HG02840 (cell line): ENCODE results near the gene CD48.
"Not testable (repeated sequence)": the region's sequence is repeated elsewhere in the genome, so short reads cannot be mapped to it uniquely, and the experiment has no call there.

Experiments used
- ATAC-seq: cut with Tn5 transposase; IDR thresholded peaks from one replicate; pipeline ENCODE4 v1.9.1; 2021; ENCODE audit warnings: mild to moderate bottlenecking, moderate library complexity, moderate number of reproducible peaks; ENCODE audit not compliant: unreplicated experiment, low FRiP score

CD48 gene

DNA sequence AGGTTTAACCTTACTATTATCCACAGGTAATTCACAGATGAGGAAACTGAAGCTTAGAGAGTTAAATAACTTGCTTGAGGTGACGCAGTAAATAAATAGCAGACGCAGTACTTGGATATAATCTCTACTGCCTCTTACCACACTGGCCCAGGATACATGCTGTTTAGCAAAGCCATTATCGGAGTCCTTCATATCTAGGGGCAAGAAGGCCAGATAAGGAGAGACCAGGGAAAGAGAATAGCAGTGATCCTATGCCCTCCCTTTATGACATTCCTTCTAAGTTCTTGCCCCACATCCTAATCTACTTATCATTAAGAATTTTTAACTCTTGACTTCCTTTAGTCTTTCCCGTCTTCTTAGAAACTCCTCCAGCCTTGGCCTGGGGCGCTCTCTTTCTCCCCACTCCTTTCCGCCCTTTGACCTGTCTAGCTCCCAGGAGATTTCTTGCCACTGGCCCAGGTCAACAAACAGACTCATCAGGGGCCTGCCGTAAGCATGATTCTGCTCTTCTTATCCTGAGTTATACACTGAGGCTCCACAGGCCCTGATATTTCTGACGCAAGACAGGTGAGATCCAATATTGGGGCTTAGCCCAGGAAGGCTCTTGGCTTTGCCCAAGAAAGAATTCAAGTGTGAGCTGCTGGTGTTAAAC lies 53.3 kb downstream of the CD48 start:
- ATAC-seq, result no peak

- ATAC-seq, result no peak
Observed at GRCh38 chr1:160657250-160657781, 54.3 kb downstream of the CD48 start.

DNA sequence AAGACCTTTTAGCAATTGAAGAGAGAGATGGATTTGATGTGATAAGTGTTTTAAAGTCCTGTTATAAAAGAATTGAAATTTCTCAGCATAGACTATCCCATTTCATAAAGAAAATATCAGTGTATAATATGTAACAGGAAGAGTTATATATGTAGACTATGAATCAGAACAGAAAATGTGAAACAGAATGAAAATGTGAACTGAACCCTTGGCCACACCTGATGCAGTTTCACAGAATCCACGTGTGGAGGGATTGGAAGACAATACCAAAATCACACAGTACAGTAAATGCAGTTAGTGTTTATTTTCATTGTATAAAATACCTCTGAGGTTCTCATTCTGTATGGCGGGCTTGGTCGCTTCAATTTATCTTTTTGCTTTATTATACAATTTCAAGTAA lies 54.9 kb downstream of the CD48 start:
- no peak for ATAC-seq

- no peak for ATAC-seq
Observed at GRCh38 chr1:160653620-160654016, 58.0 kb downstream of the CD48 start.

DNA sequence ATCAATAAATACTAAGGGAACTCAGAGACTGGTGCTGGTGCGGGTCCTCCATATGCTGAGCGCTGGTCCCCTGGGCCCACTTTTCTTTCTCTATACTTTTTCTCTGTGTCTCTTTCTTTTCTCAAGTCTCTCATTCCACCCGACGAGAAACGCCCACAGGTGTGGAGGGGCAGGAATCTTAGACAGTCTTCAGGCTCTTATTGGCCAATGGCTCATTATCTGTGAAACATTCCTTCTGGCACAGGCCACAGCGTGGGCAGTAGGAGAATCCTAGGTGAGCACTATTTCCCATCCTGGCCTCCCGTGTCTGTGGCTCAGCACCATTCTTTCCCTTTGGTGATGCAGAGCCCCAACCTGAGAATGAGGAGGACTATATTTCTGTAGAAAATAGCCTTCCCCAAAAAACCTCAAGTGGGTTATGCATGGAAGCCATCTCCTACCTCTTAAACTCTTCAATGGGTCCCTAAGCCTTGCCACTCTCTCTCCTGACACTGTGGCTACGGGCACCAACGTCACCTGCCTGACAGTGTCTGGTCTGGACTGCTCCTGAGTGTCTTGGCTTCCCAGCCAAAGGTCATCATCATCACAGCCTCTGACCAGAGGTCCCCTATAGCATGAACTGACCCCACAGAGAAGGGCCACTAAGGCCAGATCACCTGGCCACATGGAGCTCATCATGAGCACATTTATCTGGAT lies 58.5 kb downstream of the CD48 start:
- no peak for ATAC-seq

DNA sequence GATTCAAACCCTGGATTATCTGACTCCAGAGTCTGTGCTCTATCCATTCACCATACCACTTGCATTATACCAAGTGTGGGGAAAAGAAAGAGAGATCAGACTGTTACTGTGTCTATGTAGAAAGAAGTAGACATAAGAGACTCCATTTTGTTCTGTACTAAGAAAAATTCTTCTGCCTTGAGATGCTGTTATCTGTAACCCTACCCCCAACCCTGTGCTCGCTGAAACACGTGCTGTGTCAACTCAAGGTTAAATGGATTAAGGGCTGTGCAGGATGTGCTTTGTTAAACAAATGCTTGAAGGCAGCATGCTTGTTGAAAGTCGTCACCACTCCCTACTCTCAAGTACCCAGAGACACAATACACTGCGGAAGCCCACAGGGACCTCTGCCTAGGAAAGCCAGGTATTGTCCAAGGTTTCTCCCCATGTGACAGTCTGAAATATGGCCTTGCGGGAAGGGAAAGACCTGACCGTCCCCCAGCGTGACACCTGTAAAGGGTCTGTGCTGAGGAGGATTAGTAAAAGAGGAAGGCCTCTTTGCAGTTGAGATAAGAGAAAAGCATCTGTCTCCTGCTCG lies 59.5 kb downstream of the CD48 start:
- not testable (repeated sequence) for ATAC-seq

GRCh38 chr1:160651433-160652064 lies 60.1 kb downstream of the CD48 start:
- ATAC-seq, result no peak

GRCh38 chr1:160647329-160647720 lies 64.3 kb downstream of the CD48 start:
- ATAC-seq, result no peak

- ATAC-seq, result no peak
Observed at GRCh38 chr1:160646711-160647328, 64.8 kb downstream of the CD48 start, which contains the start of gene SLAMF1. Gene SLAMF1 (minus strand): TSS chr1:160647044. CDS start chr1:160646945, 99 bp downstream.

DNA sequence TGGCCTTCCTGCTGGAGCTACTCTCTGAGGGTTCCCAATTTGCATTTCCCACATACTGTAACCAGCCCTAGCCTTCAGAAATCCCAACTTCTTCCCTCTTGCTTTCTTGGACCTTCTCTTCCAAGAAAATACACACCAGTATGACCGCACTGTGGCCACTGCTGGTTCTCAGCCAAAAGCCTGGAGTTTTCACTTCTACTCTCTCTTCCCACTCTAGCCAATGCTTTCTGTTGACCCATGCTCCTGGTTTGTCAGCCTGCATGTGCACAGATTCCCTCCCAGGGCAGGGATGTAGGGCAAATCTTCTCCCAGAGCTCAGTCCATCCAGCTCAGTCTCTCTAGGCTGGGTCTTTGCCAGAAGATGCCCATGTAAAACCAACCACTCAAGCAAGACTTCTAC lies 65.4 kb downstream of the CD48 start:
- no peak for ATAC-seq

DNA sequence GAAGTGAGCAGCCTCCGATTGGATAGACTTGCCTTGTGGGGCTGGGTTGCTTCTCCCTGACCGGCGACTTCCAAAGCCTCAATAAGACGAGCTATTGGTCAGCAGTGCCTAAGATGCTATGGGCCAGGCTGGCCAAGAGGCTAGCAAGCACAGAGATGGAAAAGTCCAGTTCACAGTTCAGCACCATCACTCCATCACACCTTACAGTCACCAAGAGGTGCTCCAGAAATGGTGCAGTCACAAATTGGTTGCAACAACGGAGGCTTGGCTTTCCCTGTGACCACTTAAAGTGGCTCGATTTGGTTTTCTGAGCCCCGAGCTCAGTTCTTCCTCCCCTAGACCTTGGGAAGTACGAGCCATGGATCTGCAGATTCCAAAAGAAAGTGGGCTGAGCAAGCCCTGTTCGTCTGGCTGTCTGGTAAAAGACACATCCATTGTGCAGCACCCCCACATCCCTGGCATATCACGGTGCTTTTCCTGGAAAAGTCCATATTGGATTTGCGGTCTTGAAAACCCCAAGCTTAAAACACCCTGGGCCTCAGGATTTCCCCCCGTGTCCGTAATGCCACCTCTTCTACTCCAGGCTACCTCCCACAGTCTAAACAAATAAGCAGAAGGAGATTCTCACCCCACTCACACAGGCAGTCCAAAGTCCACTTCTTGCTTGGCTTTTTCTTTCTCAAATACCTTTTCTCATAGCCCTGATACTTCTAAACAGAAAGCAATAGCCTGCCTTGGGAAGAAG lies 66.1 kb downstream of the CD48 start:
- no peak for ATAC-seq

DNA sequence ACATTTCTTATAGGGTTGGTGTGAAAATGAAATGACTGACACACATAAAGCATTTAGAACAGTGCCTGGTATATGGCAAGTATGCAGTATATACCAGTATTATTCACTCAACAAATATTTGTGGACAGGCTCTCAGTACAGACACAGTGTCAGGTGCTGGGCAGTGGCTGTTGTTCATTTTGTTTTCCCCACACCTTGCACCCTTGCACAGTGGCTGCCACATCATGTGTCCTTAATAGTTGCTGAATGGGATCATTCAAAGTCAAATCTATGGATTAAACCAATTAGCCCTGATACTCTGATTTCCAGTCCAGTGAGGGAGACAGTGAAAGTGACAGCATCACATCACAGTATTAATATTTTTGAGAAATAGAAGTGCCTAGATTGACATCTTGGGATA lies 67.2 kb downstream of the CD48 start:
- no peak for ATAC-seq

DNA sequence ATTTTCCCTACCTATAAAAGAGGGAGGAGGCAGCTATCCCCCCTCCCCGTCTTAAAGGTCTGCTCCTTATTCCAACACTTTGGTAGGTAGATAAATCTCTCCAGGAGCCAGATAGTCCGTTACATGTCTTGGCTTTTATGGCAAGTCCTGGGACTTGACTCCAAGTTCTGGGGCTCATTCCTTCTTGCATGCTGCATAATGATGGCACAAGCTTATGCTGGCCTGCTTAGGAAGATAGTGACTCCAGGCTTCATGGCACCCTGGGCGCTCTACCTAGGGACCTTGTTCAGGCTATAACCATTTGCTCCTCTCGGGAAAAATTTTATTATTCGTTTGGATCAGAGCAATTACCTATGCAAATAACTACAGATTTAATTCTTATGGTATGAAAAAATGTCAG lies 68.5 kb downstream of the CD48 start:
- no peak for ATAC-seq

GRCh38 chr1:160642281-160642644 lies 69.4 kb downstream of the CD48 start:
- ATAC-seq, result no peak

DNA sequence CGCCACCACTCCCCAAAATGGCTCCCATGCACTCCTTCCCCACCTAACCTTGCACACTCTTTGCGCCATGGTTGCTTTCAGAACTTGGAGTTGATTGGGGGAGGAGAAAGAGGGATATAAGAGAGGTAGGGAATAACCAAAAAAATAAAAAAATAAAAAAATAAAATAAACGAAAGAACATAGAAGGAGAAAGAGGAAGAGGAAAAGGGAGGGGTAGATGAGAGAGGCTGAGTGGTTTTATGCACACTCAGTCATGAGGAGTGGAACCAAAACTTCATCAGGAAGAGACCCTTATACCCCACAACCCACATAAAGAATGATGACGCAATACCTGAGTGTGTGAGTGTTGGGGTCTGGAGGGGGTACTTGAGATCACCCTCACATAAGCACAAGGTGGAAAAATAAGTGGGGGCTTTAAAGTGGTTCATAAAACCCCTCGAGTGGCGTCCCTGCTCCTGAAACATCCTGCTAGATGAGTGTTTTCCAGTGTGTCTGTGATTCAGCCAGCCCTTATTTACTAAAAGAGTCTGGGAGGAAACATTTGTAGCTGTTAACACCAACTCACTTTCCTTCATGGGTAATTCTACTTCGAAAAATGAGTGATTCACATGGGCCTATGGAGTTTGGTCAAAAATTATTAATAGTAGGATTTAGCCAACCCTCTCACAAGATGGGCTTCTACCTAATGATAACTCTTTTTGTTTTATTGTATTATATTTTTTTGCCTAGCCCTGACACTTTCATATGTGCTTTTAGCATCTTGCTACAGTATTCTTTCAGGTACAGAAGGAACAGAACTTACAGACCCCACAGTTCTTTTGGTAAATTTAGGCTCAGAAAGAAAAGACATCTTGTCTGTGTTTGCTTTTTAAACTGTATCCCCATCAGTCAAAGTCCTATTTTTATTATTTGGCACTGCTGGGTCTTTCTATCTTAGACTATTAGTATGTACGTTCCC lies 70.0 kb downstream of the CD48 start:
- ATAC-seq, result no peak

- no peak for ATAC-seq
Observed at GRCh38 chr1:160640359-160641123, 71.1 kb downstream of the CD48 start.

DNA sequence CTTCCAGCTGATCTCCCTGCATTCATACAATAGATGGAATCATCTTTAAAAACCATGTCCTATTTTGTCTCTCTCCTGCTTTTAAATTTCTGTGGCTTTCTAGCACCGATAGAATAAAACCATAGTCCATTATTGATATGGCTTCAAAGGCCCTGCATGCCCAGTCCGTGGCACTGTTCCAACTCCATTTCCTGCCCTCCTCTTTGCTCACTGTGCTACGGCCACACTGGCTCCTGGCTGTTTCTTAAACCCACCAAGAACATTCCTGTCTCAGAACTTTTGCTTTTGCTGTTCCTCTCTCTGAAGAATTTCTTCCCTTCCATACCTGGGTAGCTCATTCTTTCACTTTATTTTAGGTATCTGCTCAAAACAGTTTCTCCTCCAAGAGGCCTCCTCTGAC lies 72.0 kb downstream of the CD48 start:
- ATAC-seq, result no peak

- no peak for ATAC-seq
Observed at GRCh38 chr1:160638926-160639325, 72.7 kb downstream of the CD48 start.
